ENCODE measurements around the gene ENTPD3. TPM values are rescaled to one million over a fixed set of nuclear protein-coding genes. Genes with fewer than 3 reads are reported as not detected.

The ENTPD3 gene
- total and polyA plus RNA-seq, 2 of the 13 experiments (the other 11 are each of a cell fraction or from before 2014, with no cell fraction given), result 0.07 TPM; not detected in 1

DNA sequence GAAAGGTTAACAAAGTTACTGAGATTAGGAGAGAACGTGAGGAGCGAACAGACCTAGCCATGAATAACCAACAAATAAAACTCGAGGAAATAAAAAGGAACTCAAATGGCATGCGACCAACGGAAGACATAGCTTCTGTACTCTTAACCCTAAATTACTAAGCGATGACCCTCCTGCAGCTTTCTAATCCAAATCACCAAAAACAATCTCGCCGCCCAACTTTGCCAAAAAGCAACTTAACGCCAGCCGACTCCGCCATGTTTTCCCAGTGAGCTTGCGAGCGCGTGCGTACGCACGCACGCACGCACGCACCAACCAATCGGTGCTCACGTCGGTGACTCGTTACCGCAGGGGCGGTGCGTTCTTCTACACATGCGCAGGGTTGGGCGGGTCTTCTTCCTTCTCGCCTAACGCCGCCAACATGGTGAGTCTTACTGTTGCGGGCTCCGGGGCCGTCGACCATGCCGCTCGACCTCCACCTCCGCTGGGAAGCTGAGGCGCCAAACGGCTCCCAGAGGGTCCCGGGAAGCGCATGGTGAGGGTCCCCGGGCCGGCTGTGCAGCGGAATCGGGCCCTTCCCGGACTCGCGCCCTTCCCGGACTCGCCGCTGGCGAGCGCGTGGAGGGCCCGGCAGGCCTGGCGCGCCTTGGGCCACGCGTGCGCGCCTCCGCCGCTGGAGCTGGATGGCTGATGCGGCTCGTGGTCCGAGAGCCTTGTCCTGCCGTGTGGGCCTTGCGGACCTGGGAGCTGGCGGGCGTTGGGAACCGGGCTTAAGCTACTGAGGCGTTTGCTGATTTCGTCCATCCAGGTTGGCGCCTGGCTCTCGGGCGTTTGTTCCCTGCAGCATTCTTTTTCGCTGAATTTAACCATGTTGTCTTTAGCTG lies 70.2 kb downstream of the ENTPD3 start, which contains the start of gene RPL14 (continued):
- TF ChIP-seq, protein P1, sequence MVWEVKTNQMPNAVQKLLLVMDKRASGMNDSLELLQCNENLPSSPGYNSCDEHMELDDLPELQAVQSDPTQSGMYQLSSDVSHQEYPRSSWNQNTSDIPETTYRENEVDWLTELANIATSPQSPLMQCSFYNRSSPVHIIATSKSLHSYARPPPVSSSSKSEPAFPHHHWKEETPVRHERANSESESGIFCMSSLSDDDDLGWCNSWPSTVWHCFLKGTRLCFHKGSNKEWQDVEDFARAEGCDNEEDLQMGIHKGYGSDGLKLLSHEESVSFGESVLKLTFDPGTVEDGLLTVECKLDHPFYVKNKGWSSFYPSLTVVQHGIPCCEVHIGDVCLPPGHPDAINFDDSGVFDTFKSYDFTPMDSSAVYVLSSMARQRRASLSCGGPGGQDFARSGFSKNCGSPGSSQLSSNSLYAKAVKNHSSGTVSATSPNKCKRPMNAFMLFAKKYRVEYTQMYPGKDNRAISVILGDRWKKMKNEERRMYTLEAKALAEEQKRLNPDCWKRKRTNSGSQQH (CRISPR knock-in tag; IDR thresholded peaks at IDR 0.05; ENCODE audit: low read depth), result peak; percentile 81; the same call in 1 of the 2 replicates
- TF ChIP-seq ZNF782 (CRISPR knock-in tag; IDR thresholded peaks at IDR 0.05; ENCODE audit: borderline replicate concordance) (no peak), ZFYVE20 (CRISPR knock-in tag; IDR thresholded peaks at IDR 0.05; ENCODE audit: borderline replicate concordance, low read depth) (0 out of 2 replicates have a peak, but pooled peaks have one; percentile 36), BRD4 (CRISPR knock-in tag; IDR thresholded peaks at IDR 0.05) (peak; percentile 77), ZNF556 (CRISPR knock-in tag; IDR thresholded peaks at IDR 0.05; ENCODE audit: borderline replicate concordance) (no peak), KLF9 (CRISPR knock-in tag; IDR thresholded peaks at IDR 0.05; ENCODE audit: low read depth) (no peak), NR2C2 (CRISPR knock-in tag; IDR thresholded peaks at IDR 0.05; ENCODE audit: borderline replicate concordance) (peak; percentile 59), MXD4 (CRISPR knock-in tag; IDR thresholded peaks at IDR 0.05) (peak; percentile 80), ZNF10 (CRISPR knock-in tag; IDR thresholded peaks at IDR 0.05; ENCODE audit: borderline replicate concordance, low read depth) (no peak)
- TF ChIP-seq, protein P2, sequence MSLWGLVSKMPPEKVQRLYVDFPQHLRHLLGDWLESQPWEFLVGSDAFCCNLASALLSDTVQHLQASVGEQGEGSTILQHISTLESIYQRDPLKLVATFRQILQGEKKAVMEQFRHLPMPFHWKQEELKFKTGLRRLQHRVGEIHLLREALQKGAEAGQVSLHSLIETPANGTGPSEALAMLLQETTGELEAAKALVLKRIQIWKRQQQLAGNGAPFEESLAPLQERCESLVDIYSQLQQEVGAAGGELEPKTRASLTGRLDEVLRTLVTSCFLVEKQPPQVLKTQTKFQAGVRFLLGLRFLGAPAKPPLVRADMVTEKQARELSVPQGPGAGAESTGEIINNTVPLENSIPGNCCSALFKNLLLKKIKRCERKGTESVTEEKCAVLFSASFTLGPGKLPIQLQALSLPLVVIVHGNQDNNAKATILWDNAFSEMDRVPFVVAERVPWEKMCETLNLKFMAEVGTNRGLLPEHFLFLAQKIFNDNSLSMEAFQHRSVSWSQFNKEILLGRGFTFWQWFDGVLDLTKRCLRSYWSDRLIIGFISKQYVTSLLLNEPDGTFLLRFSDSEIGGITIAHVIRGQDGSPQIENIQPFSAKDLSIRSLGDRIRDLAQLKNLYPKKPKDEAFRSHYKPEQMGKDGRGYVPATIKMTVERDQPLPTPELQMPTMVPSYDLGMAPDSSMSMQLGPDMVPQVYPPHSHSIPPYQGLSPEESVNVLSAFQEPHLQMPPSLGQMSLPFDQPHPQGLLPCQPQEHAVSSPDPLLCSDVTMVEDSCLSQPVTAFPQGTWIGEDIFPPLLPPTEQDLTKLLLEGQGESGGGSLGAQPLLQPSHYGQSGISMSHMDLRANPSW (CRISPR knock-in tag; IDR thresholded peaks at IDR 0.05; ENCODE audit: borderline replicate concordance), result no peak
- TF ChIP-seq, protein P3, sequence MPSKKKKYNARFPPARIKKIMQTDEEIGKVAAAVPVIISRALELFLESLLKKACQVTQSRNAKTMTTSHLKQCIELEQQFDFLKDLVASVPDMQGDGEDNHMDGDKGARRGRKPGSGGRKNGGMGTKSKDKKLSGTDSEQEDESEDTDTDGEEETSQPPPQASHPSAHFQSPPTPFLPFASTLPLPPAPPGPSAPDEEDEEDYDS (CRISPR knock-in tag; IDR thresholded peaks at IDR 0.05), result peak; percentile 93
- TF ChIP-seq, protein P4, sequence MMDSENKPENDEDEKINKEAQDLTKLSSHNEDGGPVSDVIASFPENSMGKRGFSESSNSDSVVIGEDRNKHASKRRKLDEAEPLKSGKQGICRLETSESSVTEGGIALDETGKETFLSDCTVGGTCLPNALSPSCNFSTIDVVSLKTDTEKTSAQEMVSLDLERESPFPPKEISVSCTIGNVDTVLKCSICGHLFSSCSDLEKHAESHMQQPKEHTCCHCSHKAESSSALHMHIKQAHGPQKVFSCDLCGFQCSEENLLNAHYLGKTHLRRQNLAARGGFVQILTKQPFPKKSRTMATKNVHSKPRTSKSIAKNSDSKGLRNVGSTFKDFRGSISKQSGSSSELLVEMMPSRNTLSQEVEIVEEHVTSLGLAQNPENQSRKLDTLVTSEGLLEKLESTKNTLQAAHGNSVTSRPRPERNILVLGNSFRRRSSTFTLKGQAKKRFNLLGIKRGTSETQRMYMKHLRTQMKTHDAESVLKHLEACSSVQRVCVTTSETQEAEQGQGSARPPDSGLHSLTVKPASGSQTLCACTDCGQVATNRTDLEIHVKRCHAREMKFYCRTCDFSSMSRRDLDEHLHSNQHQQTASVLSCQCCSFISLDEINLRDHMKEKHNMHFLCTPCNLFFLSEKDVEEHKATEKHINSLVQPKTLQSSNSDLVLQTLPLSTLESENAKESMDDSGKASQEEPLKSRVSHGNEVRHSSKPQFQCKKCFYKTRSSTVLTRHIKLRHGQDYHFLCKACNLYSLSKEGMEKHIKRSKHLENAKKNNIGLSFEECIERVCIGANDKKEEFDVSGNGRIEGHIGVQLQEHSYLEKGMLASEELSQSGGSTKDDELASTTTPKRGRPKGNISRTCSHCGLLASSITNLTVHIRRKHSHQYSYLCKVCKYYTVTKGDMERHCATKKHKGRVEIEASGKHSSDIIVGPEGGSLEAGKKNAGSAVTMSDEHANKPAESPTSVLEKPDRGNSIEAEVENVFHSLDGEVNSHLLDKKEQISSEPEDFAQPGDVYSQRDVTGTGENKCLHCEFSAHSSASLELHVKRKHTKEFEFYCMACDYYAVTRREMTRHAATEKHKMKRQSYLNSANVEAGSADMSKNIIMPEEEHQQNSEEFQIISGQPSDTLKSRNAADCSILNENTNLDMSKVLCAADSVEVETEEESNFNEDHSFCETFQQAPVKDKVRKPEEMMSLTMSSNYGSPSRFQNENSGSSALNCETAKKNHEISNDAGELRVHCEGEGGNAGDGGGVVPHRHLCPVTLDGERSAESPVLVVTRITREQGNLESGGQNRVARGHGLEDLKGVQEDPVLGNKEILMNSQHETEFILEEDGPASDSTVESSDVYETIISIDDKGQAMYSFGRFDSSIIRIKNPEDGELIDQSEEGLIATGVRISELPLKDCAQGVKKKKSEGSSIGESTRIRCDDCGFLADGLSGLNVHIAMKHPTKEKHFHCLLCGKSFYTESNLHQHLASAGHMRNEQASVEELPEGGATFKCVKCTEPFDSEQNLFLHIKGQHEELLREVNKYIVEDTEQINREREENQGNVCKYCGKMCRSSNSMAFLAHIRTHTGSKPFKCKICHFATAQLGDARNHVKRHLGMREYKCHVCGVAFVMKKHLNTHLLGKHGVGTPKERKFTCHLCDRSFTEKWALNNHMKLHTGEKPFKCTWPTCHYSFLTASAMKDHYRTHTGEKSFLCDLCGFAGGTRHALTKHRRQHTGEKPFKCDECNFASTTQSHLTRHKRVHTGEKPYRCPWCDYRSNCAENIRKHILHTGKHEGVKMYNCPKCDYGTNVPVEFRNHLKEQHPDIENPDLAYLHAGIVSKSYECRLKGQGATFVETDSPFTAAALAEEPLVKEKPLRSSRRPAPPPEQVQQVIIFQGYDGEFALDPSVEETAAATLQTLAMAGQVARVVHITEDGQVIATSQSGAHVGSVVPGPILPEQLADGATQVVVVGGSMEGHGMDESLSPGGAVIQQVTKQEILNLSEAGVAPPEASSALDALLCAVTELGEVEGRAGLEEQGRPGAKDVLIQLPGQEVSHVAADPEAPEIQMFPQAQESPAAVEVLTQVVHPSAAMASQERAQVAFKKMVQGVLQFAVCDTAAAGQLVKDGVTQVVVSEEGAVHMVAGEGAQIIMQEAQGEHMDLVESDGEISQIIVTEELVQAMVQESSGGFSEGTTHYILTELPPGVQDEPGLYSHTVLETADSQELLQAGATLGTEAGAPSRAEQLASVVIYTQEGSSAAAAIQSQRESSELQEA (CRISPR knock-in tag; IDR thresholded peaks at IDR 0.05; ENCODE audit: not compliant biosample characterization), result peak; percentile 62
- TF ChIP-seq, protein P5, sequence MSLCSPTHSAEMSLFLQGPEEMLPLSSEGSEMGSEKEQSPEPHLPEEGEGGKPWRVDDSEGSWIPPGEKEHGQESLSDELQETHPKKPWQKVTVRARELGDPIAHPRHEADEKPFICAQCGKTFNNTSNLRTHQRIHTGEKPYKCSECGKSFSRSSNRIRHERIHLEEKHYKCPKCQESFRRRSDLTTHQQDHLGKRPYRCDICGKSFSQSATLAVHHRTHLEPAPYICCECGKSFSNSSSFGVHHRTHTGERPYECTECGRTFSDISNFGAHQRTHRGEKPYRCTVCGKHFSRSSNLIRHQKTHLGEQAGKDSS (CRISPR knock-in tag; IDR thresholded peaks at IDR 0.05; ENCODE audit: borderline replicate concordance, low read depth), result 0 out of 2 replicates have a peak, but pooled peaks have one; percentile 25
